Measurements from ENCODE around the gene IVNS1ABP.

The IVNS1ABP gene

DNA sequence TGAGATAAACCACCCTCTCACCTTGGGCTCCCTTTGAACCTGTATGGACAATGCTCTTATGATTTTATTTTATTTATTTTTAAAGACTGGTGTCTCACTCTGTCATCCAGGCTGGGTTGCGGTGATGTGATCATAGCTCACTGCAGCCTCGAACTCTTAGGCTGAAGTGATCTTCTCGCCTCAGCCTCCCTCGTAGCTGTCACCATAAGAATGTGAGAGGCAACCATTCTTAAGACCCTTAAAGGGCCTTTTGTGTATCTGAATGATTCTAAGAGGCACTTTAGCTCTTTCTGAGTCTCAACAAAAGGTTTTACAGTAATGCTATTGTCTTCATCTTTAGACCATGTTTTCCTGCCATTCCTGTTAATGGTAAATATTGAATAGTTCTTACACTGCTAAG is 67.0 kb downstream of the IVNS1ABP start:
- no peak for DNase-seq (ENCODE audit: low spot score)
- TF ChIP-seq, protein P1, sequence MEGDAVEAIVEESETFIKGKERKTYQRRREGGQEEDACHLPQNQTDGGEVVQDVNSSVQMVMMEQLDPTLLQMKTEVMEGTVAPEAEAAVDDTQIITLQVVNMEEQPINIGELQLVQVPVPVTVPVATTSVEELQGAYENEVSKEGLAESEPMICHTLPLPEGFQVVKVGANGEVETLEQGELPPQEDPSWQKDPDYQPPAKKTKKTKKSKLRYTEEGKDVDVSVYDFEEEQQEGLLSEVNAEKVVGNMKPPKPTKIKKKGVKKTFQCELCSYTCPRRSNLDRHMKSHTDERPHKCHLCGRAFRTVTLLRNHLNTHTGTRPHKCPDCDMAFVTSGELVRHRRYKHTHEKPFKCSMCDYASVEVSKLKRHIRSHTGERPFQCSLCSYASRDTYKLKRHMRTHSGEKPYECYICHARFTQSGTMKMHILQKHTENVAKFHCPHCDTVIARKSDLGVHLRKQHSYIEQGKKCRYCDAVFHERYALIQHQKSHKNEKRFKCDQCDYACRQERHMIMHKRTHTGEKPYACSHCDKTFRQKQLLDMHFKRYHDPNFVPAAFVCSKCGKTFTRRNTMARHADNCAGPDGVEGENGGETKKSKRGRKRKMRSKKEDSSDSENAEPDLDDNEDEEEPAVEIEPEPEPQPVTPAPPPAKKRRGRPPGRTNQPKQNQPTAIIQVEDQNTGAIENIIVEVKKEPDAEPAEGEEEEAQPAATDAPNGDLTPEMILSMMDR (IDR thresholded peaks at IDR 0.05; ENCODE audit: extremely low read depth, missing control alignments) = no peak

DNA sequence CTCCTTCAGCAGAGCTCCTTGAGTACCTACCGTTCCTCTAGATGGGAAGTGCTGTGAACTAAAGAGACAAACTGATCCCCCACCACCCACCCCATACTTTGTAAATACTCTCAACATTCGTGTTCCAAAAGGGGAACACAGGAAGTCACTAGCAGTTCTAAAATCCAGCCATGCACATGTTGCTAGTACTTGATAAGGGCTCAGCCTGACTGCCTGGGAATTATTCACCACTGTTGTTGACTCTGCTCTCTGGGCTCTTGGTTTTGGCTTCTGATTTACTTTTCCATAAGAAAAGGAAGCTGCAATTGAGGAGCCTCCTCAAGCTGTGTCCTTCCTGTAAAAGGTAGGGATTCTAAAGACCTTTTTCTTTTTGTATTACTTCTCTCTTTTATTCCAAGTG is 67.5 kb downstream of the IVNS1ABP start:
- TF ChIP-seq, protein P1 (IDR thresholded peaks at IDR 0.05; ENCODE audit: extremely low read depth, missing control alignments) = no peak
- DNase-seq (ENCODE audit: low spot score) = no peak

All from GM20000 (cell line).